ENCODE data around the gene TP53.
A peak's percentile ranks its signal among the peaks of the same experiment; 100 is the strongest.

The TP53 gene

DNA sequence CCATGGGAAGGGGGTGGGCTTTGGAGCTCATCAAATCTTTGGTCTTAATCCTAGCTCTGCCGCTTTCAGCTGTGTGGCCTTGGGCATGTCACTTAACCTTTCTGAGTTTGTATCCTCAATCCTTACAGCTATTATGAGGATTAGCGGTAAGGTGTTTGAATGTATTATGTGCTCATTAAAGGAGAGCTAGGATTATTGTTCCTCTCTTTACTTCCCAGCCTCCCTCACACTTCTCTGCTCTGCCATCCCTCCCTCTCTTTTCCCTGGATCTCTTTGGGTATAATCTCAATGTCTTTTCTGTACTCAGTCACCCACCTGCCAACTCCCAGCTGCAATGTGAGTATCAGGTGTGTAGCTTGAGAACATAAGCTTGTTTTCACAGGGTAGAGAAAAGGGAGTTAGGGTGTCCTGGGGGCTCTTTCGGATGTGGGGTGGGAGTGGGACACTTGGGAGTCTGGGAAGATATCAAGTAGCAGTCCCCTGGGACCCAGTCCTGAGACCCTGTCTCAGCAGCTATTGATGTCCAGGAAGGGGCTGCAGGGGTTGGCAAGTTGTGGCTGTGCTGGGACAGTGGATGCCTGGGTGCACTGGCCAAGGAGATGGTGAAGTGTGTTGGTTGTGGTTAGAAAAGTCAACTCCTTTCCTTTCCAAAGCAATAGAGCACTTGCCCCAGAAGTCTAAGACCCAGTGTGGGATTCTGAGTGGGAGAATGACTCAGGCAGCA is 19.5 kb upstream of the TP53 start:
- no peak for DNase-seq

- no peak for DNase-seq
Measured at GRCh38 chr17:7705269-7706255, 18.3 kb upstream of the TP53 start.

DNA sequence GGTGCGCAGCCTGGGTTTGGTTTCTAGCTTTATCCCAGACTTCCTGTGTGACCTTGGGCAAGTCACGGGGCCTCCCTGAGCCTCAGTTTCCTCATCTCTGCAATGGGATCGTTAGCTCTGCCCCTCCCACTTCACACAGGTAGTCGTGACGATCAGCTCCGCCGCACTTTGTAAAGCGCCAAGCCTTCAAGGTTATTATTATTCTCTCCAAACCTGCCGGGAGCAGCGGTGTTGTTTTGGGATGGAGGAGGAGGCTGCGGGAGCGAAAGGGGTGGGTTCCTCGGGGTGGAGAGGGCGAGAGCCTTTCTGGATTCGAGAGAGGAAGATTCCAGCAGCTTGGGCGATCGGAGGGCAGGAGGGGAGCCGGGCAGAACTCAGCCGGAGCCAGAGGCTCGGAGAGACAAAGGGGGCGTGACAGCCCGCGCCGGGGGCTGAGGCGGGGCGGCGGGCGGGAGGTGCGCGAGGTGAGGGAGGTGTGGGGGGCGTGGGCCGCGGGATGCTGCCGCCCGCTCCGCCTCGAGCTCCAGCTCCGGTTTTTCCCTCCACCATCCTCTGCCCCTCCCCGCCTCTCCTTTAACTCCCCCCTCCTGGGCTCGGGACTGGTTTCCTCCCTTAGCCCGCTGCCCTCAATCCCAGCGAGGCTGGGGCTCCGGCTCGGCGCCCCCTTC is 17.4 kb upstream of the TP53 start, which contains the start of gene EFNB3:
TSS of gene EFNB3 (plus strand) at position 602 of the 668 bp plus-strand sequence. CDS start 397 bp downstream, outside the sequence.
- DNase-seq, result peak; percentile 63

DNA sequence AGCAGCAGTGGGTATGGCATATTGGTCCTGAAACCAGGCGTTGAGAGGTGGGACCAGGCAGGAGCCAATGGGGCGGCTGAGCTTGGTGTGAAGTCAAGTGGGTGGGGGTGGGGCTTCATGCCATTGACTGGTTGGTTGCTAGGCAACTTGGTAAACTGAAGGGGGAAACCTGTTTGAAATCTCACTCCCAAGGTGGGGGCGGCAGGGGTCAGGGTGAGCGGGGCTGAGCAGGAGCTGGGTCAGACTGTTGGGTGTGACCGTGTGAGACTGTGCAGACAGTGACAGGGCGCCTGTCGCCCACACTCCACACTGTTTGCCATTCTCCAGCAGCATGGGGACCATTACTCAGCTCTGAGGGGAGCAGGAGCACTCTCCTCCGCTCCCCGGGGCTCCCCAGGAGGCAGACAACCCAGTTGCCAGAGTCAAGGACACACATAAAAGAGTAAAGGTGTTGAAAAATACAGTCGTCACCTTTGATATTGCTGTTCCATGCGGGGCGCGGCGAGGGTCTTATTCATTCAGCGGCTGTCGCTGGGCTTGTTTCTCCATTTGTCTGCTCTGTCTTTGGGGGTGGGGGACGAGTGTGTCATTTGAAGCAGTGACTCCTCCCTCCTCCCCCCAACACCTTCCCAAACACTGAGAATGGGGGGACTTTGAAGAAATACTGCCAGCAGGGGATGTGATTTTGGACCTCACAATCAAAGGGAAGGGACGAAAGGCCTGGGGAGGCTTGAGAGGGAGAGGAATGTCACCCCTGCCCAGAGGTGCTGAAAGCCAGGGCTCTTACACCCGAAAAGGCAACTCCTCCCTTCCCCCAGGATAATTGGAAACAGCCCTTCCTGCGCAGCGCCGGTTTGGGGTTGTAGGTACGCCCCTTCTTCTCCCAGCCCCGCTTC is 16.5 kb upstream of the TP53 start:
- DNase-seq, result peak; percentile 73

DNA sequence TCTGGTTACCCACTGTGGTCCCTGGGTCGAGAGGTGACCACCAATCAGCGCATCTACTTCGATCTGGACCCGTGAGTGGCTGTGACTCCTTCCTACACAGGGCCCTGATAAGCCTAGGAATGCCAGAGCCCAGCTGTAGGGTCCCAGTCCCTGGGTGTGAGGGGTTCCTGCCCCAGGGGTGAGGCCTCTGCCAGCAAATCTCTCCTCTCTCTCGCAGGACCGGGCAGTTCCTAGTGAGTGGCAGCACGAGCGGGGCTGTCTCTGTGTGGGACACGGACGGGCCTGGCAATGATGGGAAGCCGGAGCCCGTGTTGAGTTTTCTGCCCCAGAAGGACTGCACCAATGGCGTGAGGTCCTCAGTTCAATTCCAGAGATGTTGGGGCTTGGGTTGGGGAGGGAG is 15.5 kb upstream of the TP53 start:
- no peak for DNase-seq

- DNase-seq, result no peak
Measured at GRCh38 chr17:7701681-7702080, 14.4 kb upstream of the TP53 start.

- DNase-seq, result no peak
Measured at GRCh38 chr17:7700510-7700909, 13.2 kb upstream of the TP53 start.

GRCh38 chr17:7697828-7698588 is 10.7 kb upstream of the TP53 start:
- no peak for DNase-seq

DNA sequence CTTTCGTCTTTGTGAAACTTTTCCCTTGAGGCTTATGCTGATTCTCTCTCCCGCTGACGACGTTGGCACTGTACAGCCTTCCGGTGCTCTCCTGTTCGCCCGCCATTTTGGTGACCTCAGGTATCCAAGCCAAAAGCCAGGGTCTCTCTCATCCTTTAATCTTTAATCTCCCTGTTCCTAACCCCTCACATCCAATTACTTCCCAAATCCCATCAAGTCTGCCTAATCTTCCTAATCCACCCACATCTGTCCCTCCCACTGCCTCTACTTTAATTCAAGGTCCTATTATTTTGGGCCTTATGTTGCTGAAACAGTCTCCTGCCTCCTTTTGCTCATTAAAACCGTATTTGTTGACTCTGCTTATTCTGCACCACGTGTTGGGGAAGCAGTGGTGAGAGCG is 8.3 kb upstream of the TP53 start:
- DNase-seq, result no peak

DNA sequence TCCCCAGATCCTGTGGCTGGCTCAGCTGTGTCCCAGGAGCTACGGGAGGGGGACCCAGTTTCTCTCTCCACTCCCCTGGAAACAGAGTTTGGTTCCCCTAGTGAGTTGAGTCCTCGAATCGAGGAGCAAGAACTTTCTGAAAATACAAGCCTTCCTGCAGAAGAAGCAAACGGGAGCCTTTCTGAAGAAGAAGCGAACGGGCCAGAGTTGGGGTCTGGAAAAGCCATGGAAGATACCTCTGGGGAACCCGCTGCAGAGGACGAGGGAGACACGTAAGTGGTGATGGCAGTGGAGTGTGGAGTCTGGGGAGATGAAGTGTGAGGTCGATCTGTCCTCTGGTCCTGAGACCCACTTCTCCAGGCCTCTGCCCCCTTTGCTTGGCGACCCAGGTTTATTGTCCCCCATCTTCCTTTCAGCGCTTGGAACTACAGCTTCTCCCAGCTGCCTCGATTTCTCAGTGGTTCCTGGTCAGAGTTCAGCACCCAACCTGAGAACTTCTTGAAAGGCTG is 1.6 kb upstream of the TP53 start:
- DNase-seq, result no peak

DNA sequence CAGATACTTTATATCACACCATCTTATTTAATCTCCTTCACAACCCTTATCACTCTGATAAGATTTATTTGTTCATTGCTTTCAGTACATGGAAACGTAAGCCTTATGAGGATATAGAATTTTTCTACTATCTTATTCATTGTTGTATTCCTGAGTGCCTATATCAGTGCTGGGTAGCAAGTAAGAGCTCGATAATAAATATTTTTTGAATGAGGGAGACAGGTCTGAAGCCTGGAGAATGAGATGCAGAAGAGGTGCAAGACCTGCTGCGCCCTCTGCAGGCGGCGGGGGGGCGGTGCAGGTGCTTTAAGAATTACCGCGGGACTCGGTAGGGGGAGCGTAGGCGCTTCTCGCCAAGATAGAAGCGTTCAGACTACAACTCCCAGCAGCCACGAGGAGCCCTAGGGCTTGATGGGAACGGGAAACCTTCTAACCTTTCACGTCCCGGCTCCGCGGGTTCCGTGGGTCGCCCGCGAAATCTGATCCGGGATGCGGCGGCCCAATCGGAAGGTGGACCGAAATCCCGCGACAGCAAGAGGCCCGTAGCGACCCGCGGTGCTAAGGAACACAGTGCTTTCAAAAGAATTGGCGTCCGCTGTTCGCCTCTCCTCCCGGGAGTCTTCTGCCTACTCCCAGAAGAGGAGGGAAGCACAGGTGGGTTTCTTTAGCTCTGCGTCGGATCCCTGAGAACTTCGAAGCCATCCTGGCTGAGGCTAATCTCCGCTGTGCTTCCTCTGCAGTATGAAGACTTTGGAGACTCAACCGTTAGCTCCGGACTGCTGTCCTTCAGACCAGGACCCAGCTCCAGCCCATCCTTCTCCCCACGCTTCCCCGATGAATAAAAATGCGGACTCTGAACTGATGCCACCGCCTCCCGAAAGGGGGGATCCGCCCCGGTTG is 868 bp upstream of the TP53 start, which contains the start of gene WRAP53:
TSS of gene WRAP53 (plus strand) at position 570 of the 900 bp plus-strand sequence. CDS start at position 742, 172 bp downstream.
- peak; percentile 99 for DNase-seq

GRCh38 chr17:7686222-7687071 is 843 bp downstream of the TP53 start:
- DNase-seq, result peak; percentile 89

DNA sequence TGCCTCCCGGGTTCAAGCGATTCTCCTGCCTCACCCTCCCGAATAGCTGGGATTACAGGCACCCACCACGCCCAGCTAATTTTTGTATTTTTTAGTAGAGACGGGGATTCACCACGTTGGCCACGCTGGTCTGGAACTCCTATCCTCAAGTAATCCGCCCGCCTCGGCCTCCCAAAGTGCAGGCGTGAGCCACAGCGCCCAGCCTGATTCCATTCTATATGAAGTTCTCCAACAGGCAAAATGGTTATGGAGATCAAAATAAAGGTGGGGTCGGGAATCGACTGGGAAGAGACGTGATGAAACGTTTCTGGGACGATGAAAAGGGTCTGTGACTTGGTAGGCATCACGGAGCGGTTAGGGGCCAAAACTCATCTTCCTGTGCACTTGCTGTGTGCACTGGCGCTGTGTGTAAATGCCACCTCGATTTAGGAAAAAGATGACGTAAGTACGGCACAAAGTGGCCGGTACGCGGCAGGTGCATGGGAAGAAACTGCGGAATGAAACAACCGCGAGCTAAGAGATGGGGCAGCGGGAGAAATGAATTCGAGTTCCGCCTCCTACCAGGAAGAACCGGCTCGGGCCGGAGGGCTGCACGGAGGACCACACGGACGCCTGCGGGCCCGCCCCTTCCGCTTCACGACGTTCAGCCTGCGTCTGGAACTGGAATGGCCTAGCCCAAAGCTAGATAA is 1.6 kb downstream of the TP53 start:
- peak; percentile 95 for DNase-seq

- no peak for DNase-seq
Measured at GRCh38 chr17:7684851-7685532, 2.3 kb downstream of the TP53 start.

DNA sequence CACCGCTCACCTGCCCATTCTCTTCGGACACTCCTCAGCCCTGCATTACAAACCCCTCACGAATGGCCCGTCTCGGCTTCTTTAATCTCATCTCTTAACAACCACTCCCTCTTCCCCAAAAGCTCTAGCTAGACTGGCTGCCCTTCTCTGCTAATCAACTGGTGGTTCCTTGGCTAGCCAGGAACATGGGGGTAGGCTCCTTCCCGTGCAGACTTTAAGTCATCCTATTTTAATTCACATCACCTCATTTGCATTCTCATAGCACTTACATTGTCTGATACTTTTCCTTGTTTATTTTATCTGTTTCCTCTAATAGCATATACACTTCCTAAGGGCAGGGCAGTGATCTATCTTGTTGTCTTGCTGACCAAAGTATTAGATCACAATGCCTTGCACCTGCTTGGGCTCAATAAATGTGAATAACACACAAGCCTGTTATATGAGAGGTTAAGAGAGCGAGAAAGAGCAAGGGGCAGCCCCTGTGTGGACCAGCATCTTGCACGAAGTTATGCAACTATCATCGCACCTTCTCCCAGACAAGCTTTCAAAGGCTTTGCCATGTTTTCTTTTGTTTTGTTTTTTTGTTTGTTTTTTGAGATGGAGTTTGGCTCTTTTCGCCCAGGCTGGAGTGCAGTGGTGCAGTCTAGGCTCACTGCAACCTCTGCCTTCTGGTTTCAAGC is 9.8 kb downstream of the TP53 start:
- no peak for DNase-seq

- DNase-seq, result no peak
Measured at GRCh38 chr17:7676533-7676932, 10.8 kb downstream of the TP53 start.

DNA sequence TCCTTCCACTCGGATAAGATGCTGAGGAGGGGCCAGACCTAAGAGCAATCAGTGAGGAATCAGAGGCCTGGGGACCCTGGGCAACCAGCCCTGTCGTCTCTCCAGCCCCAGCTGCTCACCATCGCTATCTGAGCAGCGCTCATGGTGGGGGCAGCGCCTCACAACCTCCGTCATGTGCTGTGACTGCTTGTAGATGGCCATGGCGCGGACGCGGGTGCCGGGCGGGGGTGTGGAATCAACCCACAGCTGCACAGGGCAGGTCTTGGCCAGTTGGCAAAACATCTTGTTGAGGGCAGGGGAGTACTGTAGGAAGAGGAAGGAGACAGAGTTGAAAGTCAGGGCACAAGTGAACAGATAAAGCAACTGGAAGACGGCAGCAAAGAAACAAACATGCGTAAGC is 12.4 kb downstream of the TP53 start:
- no peak for DNase-seq
